ENCODE measurements around the gene MARCKSL1.

The MARCKSL1 gene

DNA sequence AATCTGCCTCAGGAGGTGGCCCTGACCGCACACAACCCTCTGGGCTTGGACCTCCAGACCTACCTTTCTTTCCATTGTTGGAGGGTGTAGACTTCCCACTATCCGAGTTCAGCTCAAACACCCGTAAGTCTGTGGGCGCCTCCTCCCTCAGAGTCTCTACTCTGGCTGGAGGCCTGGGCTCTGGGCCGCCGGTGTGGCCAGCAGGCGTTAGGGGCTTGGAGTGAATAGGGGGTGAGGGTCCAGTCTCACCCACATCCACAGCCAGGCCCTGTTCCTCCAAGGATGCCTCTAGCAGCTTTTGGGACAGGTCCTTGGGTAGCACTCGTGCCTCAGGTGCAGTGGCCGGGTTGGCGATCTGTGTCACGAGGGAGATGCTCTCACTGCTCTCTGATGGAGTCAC is 40.2 kb upstream of the MARCKSL1 start:
- Histone ChIP-seq H3K9me3 (ENCODE audit: control insufficient read depth, insufficient read depth, low read length) (no peaks in the 10 kb centered on the region), H3F3A (ENCODE audit: control insufficient read depth, insufficient read depth) (no peaks in the 10 kb centered on the region), H4K20me1 (ENCODE audit: control insufficient read depth, insufficient read depth, low read depth, low read length) (no peaks in the 10 kb centered on the region), H3K36me3 (ENCODE audit: control insufficient read depth, low read length) (peaks cover 66% of the 10 kb centered on the region), H3K4me2 (ENCODE audit: low read length) (no peak overlapping the region), H3K4me1 (ENCODE audit: control insufficient read depth, low read length) (0 out of 2 replicates have a peak, but pooled peaks cover 3% of the 10 kb centered on the region), H3K4me3 (ENCODE audit: low read length) (no peak overlapping the region), H3K27ac (ENCODE audit: low read depth, low read length) (no peak overlapping the region), H3K27me3 (ENCODE audit: control insufficient read depth, low read length) (no peaks in the 10 kb centered on the region), H3K79me2 (ENCODE audit: control insufficient read depth, low read length) (no peaks in the 10 kb centered on the region), H3K9me2 (replicated peaks; ENCODE audit: control insufficient read depth, low read length) (no peaks in the 10 kb centered on the region)
- no peak for TF ChIP-seq EZH2phosphoT487 (IDR thresholded peaks at IDR 0.05; ENCODE audit: borderline replicate concordance, low read length)
- TF ChIP-seq, protein P1, sequence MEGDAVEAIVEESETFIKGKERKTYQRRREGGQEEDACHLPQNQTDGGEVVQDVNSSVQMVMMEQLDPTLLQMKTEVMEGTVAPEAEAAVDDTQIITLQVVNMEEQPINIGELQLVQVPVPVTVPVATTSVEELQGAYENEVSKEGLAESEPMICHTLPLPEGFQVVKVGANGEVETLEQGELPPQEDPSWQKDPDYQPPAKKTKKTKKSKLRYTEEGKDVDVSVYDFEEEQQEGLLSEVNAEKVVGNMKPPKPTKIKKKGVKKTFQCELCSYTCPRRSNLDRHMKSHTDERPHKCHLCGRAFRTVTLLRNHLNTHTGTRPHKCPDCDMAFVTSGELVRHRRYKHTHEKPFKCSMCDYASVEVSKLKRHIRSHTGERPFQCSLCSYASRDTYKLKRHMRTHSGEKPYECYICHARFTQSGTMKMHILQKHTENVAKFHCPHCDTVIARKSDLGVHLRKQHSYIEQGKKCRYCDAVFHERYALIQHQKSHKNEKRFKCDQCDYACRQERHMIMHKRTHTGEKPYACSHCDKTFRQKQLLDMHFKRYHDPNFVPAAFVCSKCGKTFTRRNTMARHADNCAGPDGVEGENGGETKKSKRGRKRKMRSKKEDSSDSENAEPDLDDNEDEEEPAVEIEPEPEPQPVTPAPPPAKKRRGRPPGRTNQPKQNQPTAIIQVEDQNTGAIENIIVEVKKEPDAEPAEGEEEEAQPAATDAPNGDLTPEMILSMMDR (IDR thresholded peaks at IDR 0.05; ENCODE audit: low read depth, low read length, poor library complexity, severe bottlenecking) = no peak

DNA sequence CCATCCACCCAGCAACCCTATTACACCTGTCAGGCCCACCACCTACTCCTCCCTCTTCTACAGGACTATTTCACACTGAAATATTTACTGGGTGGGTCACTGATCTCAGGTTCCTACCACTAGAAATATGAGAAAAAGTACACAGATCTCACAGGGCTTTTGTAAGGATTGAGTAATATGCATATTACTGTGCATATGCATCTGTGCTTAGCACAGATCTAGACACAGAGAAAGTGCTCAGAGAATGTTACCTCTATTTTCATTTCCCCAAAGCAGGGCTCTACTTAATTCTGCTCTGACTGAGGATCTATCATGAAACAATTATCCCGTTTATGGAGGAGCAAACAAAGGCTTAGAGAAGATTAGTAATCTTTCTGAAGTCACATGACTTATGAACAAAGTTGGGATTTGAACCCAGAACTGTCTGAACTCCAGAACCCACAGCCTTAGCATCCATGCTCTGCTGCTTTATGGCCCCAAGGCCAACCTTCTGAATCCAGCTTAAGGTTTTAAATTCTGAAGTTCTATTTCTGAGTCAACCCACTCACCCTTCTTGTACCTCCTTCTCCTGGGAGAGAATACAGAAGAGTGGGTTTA is 38.1 kb upstream of the MARCKSL1 start:
- Histone ChIP-seq H3K4me2 (ENCODE audit: low read length) (no peak overlapping the region), H3F3A (ENCODE audit: control insufficient read depth, insufficient read depth) (no peaks in the 10 kb centered on the region), H3K4me1 (ENCODE audit: control insufficient read depth, low read length) (0 out of 2 replicates have a peak, but pooled peaks cover 3% of the 10 kb centered on the region), H3K79me2 (ENCODE audit: control insufficient read depth, low read length) (no peaks in the 10 kb centered on the region), H3K36me3 (ENCODE audit: control insufficient read depth, low read length) (peaks cover 53% of the 10 kb centered on the region), H4K20me1 (ENCODE audit: control insufficient read depth, insufficient read depth, low read depth, low read length) (no peaks in the 10 kb centered on the region), H3K9me3 (ENCODE audit: control insufficient read depth, insufficient read depth, low read length) (no peaks in the 10 kb centered on the region), H3K27me3 (ENCODE audit: control insufficient read depth, low read length) (no peaks in the 10 kb centered on the region), H3K27ac (ENCODE audit: low read depth, low read length) (no peak overlapping the region), H3K4me3 (ENCODE audit: low read length) (no peak overlapping the region), H3K9me2 (replicated peaks; ENCODE audit: control insufficient read depth, low read length) (no peaks in the 10 kb centered on the region)
- TF ChIP-seq, protein P1 (IDR thresholded peaks at IDR 0.05; ENCODE audit: low read depth, low read length, poor library complexity, severe bottlenecking) = no peak
- no peak for TF ChIP-seq EZH2phosphoT487 (IDR thresholded peaks at IDR 0.05; ENCODE audit: borderline replicate concordance, low read length)

DNA sequence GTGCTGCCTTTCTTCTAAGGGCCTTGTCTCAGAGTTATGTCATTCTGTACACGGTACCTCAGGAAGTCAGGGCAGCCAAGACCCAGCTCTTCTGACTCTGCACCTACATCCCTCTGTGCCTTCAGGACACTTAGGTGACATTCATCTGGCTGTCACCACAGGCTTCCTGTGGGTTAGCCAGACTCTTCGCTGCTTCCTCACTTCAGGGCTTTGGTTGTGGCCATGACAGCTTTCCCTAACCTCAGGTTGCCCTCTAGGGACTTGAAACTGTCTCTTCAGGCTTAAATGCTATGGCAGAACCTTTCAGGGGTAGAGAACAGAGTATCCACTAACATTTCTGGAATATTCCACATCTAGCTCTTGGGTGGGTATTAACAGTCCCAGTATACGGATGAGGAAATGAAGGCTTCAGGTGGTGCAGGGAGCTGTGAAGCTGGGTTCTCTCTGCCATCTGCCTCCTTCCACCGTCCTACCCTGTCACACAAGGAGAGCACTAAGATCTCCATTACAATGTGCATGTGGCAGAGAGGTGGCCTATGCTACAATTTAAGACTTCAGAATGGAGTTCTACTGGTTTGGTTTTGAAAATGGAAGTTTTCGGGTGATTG is 36.2 kb upstream of the MARCKSL1 start:
- 0 out of 2 replicates have a peak, but pooled peaks cover 3% of the 10 kb centered on the region for H3K4me1 ChIP-seq (ENCODE audit: control insufficient read depth, low read length)
- no peaks in the 10 kb centered on the region for H3K9me3 ChIP-seq (ENCODE audit: control insufficient read depth, insufficient read depth, low read length)
- no peak overlapping the region for H3K27ac ChIP-seq (ENCODE audit: low read depth, low read length)
- H3K4me3 ChIP-seq (ENCODE audit: low read length) = no peak overlapping the region
- no peaks in the 10 kb centered on the region for H3K9me2 ChIP-seq (replicated peaks; ENCODE audit: control insufficient read depth, low read length)
- peaks cover 48% of the 10 kb centered on the region for H3K36me3 ChIP-seq (ENCODE audit: control insufficient read depth, low read length)
- H3K4me2 ChIP-seq (ENCODE audit: low read length) = no peak overlapping the region
- H4K20me1 ChIP-seq (ENCODE audit: control insufficient read depth, insufficient read depth, low read depth, low read length) = no peaks in the 10 kb centered on the region
- H3K79me2 ChIP-seq (ENCODE audit: control insufficient read depth, low read length) = no peaks in the 10 kb centered on the region
- no peaks in the 10 kb centered on the region for H3K27me3 ChIP-seq (ENCODE audit: control insufficient read depth, low read length)
- TF ChIP-seq, protein P1 (IDR thresholded peaks at IDR 0.05; ENCODE audit: low read depth, low read length, poor library complexity, severe bottlenecking) = peak; percentile 24
- no peak for TF ChIP-seq EZH2phosphoT487 (IDR thresholded peaks at IDR 0.05; ENCODE audit: borderline replicate concordance, low read length)
- H3F3A ChIP-seq (ENCODE audit: control insufficient read depth, insufficient read depth) = no peaks in the 10 kb centered on the region

All from DOHH2 (cell line).